Lower leg skin (tissue), 4 donors: Measurements from ENCODE around the gene CHGA. TPM values are rescaled to one million over a fixed set of nuclear protein-coding genes. Genes with fewer than 3 reads are reported as not detected.

ENCODE experiments used
- DNase-seq, 2 donors: peaks; one replicate each; pipeline ENCODE4 v3.0.0-alpha.2; 2019; ENCODE audit warnings: low spot score in 2 of 2
- H3K4me3 ChIP-seq: fragments of 200-600 bp; sonication (generic); 2 replicates; pipeline ENCODE4 v1.5.1; 2017; ENCODE audit warnings: mild to moderate bottlenecking, low read depth; ENCODE audit not compliant: poor library complexity, severe bottlenecking
- CTCF ChIP-seq, 3 donors: fragments of 450-650 bp; IDR thresholded peaks; one replicate each; pipeline ENCODE4 v1.5.1; 2016; ENCODE audit warnings: antibody characterized with exemption in 3 of 3, mild to moderate bottlenecking in 3 of 3, moderate library complexity in 2 of 3
- POLR2A ChIP-seq, 2 donors: fragments of 450-650 bp; IDR thresholded peaks; one replicate each; pipeline ENCODE4 v1.6.1; 2016 to 2017; ENCODE audit warnings: antibody characterized with exemption in 2 of 2, mild to moderate bottlenecking in 1 of 2, moderate library complexity in 1 of 2
- WGBS, 2 donors: methylation state at CpG; one replicate each; pipeline ENCODE4 v1.1.5; 2018; 5-methylcytosine and 5-hydroxymethylcytosine counted together
- intact Hi-C: fragments of 100-400 bp; cut with DNase I; formaldehyde crosslinking; loops from one replicate; pipeline ENCODE4 v1.15.0; 2023; ENCODE audit warnings: low total_unique reads
- total RNA-seq, 4 donors: library from RNA; depleted of rRNA; stranded (reverse); fragments of >200 nt; gene quantifications; one replicate each; pipeline ENCODE4 v1.1.0, GENCODE V29; 2016

Gene CHGA
- total RNA-seq, 4 donors from 2014 or later: 0.17 to 1.6 (median 1.5) TPM; not detected in 1

DNA sequence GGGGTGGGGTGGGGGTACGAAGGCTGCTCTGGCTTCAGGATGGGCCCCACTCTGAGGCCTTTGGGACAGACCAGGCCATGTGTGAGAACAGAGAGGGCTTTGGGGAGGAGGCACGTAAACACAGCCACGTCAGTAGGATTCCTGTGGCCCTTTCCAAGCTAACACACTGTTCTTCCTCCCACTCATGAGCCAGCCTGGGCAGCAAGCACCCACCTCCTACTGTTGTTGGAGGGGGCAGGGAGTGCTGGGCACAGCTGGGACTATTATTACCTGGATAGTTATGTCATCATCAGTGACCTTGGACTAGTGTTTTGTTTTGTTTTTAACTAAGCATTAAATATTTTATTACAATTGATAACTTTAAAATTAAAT is 5.3 kb downstream of the CHGA start:
- no peak overlapping the region for H3K4me3 ChIP-seq
- intact Hi-C loops: no loop called here
- WGBS, 2 donors: 64 to 67% methylated on average over 2 to 3 of the region's 3 CpGs
- DNase-seq: no peak
- TF ChIP-seq POLR2A (IDR thresholded peaks at IDR 0.05): no peak
- TF ChIP-seq CTCF (IDR thresholded peaks at IDR 0.05): no peak

DNA sequence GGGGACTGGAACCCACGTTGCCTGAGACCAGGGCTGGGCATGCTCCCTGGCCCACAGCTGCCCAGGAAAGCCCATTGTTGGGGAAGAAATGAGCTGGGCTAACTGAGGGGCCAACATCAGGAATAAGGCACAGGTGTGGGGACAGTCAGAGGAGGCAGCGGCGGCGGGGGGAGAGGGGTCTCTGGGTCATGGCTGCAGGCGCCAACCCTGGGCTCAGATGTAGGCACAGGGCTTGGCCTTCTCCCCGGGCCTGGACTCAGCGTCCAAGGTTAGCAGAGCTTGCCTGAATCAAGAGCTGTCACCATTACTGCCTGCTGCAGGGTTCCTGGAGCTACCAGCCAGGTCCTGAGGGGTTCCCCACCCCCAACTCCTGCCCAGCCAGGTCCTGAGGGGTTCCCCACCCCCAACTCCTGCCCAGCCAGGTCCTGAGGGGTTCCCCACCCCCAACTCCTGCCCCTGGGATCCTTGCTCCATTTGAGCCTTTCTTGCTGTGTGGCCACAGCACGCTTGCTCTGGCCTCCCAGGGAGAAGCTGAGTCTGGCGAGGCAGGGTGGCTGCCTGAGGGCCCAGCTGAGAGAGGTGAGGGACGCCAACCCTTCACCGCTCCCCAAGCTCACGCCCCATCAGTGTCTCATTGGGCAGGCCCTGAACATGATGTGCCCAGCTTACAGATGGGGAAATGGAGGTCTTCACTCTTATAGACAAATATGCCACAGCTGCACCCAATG is 6.2 kb downstream of the CHGA start:
- DNase-seq: no peak
- intact Hi-C loops: no loop called here
- WGBS, 2 donors: 77 to 84% methylated on average over 11 to 12 of the region's 12 CpGs

GRCh38 chr14:92929689-92930608 is 7.0 kb downstream of the CHGA start:
- WGBS, 2 donors: 83 to 89% methylated on average over 19 to 20 of the region's 20 CpGs
- no peak for TF ChIP-seq POLR2A (IDR thresholded peaks at IDR 0.05)
- no peak for TF ChIP-seq CTCF (IDR thresholded peaks at IDR 0.05)
- DNase-seq: no peak
- intact Hi-C loops: no loop called here
- H3K4me3 ChIP-seq: no peak overlapping the region

More for the DNA sequence above, 6.2 kb downstream of the CHGA start:
- no peak for TF ChIP-seq CTCF (IDR thresholded peaks at IDR 0.05)
- no peak for TF ChIP-seq POLR2A (IDR thresholded peaks at IDR 0.05)
- no peak overlapping the region for H3K4me3 ChIP-seq

DNA sequence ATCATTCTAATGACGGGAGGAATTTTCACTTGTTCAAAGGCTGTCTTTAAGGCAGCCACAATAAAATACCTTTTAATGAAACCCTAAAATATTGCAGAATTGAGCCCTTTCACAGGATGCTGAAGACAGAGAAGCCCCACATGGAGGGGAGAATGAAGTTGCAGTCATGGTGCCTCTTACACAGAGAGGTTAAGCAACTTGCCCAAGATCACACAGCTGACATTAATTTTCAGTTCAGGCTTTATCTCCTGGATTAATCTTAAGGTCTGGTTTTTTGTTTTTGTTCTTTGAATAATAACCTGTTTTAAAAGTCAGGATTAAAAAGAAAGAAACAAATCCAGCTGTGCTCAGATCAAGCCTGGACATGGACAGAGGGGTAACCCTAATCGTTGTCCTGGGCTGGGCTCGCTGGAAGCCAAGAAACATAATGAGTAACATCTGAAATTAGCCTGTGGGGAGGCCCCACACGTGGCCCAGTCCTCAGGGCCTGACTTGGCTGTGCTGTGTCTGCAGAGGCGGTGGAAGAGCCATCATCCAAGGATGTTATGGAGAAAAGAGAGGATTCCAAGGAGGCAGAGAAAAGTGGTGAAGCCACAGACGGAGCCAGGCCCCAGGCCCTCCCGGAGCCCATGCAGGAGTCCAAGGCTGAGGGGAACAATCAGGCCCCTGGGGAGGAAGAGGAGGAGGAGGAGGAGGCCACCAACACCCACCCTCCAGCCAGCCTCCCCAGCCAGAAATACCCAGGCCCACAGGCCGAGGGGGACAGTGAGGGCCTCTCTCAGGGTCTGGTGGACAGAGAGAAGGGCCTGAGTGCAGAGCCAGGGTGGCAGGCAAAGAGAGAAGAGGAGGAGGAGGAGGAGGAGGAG is 8.0 kb downstream of the CHGA start:
- WGBS, 2 donors: 43 to 51% methylated on average over 8 of the region's 8 CpGs
- DNase-seq: no peak
- no peak overlapping the region for H3K4me3 ChIP-seq
- intact Hi-C loops: no loop called here
- TF ChIP-seq POLR2A (IDR thresholded peaks at IDR 0.05): no peak
- TF ChIP-seq CTCF (IDR thresholded peaks at IDR 0.05): no peak

DNA sequence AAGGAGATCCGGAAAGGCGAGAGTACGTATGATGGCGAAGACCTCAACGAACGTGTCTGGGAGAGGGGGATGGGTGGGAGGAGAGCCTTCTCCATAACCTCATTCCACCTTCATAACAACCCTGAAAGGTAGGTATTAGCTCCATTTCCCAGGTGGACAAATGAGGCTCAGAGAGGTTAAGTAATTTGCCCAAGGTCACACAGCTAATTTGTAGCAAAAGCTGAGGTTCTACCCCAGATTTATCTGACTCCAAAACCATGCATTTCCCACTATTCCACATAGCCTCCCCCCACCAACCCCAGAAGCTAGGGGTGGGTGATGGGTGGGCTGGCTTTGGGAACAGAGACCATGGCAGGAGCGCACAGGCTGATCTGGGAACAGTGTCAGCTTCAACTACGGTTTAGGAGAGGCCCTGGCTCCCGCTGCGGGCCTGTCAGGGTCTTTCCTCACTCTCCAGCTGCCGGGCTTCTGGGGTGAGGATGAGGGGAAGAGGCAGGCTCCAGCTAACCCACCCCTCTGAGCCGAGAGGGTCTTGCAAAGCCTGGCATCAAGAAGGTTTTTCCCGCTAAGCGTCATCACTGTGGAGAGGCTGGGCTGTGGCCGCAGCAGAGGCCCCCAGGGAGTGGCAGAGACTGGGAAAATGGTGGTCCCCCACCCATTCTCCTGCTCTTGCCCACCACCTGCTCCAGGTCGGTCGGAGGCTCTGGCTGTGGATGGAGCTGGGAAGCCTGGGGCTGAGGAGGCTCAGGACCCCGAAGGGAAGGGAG is 8.9 kb downstream of the CHGA start:
- 83 to 86% methylated on average over 18 of the region's 18 CpGs for WGBS, 2 donors
- TF ChIP-seq POLR2A (IDR thresholded peaks at IDR 0.05) (no peak), CTCF (IDR thresholded peaks at IDR 0.05) (no peak)
- intact Hi-C loops: no loop called here
- no peak overlapping the region for H3K4me3 ChIP-seq
- no peak for DNase-seq
